ENCODE data around the gene TST.

The TST gene

DNA sequence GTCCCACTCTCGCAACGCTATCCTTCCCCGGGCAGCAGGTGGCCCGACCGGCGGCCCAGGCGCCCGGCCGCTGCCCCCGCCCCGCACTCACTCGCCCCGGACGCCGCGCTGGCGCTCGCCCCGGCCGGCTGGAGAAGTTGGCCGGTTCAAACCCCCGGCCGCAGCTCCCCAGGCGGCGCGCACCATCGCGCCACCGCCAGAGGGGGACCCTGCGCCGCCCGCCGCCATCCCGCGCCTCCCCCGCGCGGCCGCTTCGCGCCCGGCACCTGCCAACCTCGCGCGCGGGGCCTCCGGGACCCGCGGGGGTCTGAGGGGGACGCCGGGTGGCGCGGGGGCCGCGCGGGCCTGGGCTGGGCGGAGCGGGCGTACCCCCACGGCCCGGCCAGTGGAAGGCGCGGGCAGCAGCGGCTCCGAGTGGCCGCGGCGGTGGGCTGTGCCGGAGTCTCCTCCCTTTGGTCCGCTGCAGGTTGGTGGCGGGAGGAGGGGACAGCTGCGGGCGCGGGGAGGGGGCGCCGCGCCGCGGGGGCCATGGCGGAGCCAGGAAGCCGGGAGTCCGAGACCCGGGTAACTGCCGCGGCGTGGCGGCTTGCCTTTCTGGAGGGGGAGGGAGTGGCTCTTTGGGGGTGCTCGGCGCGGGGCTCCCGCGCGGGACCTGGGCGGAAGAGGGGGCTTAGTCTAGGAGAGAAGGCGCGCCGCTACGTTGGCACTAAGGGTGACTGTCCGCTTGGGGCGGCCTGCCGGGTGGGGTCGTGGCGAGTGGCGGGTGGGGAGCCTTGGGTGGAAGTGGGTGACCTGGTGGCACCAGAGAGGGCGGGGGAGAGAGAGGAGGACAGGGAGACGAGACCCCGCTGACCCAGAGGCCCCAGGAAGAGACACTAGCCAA is at the start of gene TST, which contains the start of gene MPST:
TST (minus strand) TSS at position 139 of the 883 bp plus-strand sequence. CDS start 715 bp downstream, outside the sequence.
MPST (plus strand) TSS at position 434 of the 883 bp plus-strand sequence; CDS start at position 529, 95 bp downstream.
- no peak for DNase-seq

DNA sequence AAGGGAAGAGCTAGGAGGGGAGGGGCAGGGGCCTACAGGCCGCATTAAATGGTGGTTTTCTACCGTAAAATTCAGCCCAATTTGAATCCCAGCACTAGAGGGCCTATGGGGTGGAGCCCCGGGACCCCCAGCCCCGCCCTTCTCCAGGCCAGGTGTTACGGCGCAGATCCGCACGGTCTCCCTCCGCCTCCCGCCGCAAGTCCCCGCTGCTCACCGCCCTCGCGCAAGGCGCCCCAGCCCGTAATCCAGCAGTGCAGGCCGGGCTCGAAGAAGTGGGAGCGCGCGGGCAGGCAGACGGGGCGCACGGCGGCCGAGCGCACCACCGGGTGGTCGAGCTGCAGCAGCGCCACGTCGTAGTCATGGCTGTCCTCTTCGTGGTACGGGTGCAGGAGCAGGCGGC is 49.6 kb upstream of the TST start:
- no peak for DNase-seq

DNA sequence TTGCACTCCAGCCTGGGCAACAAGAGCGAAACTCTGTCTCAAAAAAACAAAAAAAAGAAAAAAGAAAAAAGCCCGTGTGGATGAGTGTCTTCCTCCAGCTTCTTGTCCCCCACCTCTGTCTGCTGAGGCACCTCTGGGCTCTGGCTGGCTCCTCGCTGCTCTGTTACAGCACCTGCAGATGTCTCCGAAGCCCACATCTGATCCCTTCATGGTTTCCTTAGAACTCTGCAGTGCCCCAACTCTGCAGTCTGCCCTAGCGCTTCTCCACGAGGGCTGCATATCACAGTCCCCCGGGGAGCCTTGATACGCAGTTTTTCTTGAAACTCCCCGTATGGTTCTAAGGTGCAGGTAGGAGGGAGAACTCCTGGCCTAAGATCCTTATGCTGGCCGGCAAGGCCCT is 48.2 kb upstream of the TST start:
- no peak for DNase-seq

DNA sequence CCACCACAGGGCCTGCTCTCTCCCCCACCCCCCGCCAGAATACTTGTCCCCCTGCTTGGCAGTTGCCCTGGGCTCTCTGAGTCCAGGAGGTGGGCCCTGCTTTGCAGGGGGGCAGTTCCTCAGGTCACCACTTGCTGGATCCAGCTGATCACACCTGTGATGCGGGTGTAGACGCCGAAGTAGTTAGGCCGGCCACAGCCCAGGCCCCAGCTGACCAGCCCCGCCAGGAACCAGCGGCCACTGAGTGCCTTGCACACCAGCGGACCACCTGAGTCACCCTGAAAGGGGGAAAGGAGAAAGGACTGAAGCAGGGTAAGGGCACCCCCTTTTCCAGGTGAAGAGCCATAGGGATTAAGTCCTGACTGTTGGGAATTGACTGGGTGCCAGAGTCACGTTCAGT is 46.7 kb upstream of the TST start:
- DNase-seq, result no peak

DNA sequence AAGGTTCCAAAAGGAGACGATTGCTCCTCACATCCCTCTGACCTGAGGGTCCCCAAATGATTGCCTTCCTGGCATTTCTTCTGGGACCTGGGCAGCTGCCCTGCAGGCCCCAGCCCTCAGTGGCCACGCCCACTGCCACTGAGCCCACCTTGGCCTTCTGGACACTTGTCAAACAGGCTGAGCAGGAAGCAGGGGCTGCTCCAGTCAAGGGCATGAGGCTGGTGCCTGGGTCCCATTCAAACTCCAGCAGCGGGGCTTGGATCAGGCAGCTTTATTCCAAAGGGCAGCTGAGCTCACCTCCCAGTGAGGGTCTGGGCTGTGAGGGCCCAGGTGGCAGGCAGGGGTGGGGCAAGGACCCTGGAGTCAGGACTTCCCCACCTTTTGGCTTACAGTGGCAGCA is 45.9 kb upstream of the TST start:
- DNase-seq, result no peak

DNA sequence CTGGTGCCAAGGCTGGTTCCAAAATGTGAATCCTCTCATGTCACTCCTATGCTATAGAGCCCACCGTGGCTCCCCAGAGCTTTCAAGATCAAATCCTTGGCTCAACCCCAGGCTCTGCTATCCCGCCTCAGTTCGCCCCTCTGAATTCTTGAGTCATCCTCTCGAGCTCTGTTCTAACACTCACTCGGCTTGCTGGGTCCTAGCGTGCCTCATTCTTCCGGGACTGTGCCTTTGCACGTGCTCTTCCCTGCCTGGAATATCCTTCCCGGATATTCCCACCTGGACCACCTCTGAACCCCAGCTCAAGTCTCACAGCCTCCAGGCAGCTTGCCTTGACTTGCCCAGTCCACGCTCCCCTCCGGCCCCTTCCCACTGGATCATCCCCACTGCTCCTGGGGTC is 45.3 kb upstream of the TST start:
- no peak for DNase-seq

DNA sequence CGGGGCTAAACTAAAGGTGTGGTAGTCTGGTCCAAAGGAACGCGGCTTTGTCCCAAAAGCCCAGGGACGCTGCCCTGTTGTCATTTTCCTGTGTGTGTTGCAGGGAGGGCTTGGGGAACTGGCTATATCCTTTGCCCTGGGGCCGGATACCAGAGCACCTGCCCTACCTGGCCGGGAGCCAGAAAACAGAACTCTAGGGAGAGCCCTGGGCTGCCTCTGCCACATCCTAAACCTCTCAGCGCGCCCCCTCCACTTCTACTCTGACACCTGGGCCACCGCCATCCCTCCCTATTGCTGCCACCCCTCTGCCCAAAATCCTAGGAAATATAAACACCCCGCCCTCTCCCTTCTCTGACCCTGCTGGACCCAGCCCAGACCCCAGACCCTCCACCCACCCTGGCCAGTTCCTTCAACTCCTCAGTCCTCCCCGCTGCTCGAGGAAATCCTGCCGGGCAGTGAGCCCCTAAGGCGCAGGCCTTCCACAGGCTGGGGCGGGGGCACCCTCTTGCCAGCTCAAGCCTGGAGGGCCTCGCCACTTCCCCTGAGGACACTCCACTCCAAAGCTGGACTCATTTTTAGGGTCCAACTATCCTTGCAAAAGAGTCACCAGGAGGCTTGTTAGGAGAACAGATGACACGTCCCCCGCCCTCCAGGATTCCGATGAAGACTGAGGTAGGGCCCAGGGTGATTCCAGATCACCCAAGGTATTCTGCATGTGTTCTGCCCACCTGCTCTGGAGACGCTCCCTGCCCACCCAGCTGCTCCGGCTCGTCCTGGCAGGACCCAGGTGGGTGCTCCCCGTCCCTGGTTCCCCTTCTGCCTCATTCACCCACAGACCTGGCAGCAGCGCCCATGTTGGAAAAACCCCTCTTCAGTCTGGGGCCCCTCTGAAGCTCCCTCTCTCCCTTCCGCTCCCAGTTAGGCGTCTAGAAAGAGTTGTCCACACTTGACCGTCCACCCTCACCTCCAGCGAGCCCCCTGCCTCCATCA is 44.5 kb upstream of the TST start:
- no peak for DNase-seq

DNA sequence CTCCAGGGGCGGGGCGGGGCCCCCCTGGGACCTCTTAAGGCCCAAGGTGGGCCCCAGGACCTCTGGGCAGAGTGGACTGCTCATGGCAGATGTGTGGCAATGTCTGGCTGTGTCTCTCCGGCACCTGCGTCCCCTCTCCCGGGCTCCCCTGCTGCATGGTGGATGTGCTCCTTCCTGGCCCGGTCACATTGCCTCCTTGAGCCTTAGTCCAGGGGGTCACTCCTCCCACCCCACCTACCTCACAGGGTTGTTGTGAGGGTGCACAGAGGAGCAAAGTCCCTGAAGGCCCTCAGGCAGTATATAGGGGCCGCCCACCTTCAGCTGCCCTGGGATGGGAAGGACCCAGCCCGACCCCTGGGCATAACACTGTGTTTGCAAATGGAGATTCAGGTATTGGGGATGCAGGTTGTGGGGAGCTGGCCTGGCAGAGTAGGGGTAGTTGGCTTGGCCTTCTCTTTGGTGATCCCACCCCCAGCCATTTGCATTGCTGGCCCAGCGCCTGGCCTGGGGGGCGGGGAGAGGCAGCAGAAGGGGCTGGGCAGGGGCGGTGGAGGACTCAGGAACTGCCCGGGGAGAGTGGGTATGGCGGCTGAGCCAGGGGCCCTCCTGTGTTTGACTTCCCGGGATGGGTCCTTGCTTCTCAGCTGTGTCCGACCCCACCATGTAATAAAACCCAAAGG is 43.6 kb upstream of the TST start:
- DNase-seq, result no peak

DNA sequence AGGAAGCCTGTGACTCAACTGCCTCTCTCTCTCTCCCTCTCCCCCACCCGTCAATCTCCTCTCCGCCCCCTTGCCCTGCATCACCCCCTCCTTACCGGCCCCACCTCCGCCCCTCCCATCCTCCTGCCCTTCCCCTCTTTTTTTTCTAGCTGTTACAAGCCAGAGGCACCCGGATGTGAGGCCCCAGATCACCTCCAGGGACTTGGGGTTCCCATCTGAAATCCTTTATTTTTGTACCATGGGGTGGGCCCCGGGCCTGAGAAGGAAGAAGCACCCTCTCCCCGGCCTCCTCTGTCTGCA is 43.1 kb upstream of the TST start:
- DNase-seq, result no peak

DNA sequence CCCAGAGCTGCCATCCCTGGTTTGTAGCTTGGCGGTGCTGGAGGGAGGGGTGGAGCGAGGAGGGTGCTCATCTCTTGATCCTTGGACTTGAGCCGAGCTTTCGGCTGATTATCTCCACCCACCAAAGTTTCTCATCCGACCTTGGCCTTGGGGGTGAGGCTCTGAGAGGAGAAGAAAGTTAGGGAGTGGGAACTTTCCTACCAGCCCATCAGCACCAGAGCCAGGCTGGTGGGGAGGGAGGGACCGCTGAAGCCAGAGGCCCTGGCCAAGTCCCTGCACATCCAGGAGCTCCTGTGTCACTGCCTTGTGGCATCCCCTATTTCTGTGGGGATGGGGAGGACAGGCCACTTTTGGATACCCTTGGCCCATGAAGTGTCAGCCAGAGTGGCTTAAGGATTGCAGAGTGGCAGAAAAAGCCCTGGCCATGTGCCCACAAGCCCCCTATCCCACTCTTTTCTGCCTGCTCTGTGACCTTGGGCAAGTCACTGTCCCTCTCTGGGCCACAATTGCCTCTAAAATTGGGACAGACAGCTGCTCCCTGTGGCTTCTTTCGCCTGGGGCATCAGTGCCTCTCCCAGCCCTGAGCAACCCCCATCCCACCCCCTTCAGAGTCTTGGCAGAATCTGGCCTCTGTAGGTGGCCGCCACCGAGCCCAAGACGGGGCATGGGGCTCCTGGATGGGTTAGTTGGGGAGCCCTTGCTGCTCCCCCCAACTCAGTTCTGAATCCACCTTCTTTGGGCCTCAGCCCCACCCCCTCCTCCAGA is 42.5 kb upstream of the TST start:
- no peak for DNase-seq

DNA sequence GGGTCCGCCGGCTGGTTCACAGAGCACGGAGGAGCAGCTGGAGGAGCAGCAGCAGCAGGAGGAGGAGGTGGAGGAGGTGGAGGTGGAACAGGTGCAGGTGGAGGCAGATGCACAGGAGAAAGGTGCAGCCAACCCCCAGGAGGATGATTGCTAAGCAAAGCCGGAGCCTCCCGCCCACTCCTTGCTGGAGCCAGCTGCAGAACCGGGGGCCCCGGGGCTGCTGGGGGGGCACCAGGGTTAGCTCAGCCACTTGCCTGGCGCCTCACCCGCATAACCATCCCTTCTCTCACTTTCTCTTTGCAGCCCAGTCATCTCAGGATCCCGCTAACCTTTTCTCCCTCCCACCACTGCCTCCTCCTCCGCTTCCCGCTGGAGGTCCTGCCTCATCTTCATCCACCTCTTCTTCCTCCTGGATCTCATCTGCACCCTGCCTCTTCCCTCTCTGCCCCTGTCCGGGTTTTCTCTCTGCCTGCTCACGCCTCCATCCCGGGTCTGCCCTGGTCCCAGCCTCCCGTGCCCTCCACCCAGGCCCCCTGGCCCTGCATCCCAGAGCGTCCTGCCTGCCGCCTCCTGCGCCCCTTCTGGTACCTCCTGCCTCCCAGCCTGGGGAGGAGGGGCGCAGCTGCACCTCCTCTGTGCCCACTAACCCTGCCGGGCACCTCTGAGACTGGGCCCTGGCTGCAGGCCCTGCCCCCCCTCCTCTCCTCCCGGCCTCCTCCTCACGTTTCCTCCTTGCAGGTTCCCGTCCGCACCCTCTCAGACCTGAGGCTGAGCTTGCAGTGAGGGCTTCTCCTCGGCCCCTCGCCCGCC is 41.8 kb upstream of the TST start:
- DNase-seq, result no peak

DNA sequence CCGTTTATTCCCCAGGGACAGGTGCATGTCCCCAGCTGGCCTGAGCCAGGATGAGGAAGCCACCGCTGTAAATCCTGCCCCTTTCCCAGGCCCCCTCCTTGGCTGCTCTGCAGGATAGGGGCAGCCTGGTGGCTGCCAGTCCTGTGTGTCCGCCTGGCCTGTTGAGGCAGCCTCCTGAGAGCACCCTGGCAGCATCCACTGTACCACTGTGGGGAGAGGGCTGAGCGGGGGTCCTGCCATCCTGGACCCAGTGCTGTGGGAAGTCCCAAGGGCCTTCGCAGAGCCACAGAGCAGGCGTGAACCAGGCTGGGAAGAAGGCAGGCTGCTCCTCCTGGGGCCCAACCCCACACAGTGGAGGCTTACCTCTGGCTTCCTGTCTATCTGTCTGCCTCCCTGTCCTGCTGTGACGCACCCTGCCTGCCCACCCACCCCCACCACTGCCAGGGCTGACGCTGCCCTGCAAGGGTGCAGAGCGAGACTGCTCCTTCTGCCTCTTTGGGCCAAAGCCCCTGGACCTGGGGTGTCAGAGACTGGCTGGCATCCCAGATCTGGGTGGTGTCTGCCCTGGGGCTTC is 40.7 kb upstream of the TST start:
- no peak for DNase-seq

DNA sequence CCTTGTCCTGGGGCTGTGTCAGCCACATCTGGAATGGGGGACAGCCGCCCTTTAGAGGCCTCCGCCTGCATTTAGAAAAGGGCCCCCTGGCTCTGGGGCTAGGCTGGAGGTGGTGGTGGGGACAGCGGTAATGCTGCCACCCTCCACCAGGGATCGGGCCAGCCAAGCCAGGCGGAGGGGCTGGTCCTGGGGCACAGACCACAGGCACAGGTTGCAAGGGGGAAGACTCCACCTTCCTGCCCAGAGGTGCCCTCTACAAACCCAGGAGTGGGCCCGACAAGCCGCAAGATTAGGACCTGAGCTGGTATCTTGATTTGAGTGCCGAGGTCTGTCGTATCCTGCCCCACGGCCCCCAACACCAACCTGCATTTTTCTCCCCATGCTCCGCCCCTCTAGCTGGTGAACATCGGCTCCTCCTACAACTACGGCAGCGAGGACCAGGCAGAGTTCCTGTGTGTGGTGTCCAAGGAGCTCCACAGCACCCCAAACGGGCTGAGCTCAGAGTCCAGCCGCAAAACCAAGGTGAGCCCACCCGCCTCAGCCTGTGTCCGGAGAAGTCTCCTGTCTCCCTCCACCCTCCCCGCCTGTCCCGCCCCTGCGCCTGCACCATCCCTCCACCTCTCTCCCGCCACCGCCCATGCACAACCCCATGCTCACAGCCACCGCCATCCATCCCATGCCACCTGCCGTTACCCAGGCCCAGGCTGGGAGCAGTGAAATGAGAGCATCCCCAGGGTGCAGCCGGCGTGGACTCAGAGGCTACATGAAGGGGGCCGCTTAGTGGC is 39.9 kb upstream of the TST start:
- no peak for DNase-seq

DNA sequence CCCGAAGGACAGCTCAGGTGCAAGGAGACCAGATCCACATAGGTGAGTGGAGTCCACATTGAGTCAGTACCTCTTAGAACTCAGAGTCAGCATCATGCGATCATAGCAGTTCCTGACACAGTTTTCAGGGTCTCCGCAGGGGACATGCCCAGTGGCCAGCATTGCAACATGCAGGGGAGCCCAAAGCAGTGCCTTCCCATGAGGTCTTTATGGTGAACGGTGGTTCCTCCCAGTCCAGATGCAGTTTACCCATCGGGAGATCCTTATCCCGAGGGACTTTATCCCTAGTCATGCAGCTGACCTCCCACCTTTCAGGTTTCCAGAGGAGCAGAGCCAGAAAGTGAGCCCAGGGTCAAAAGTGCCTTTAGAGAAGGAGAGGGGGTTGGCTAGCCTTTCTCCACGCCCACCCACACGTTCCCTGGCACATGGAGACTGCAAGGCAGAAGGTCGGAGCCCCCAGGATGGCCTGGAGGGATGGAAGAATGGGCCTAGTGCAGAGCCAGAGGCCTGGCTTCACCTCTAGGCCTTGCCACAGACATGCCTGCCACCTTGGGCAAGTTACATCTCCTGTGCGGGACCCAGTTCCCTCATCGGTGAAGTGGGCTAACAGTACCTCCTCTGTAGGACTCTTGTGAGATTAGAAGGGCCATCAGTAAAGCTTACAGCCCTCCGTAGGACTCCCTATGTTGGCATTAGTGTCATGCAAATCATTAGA is 38.7 kb upstream of the TST start:
- DNase-seq, result no peak

DNA sequence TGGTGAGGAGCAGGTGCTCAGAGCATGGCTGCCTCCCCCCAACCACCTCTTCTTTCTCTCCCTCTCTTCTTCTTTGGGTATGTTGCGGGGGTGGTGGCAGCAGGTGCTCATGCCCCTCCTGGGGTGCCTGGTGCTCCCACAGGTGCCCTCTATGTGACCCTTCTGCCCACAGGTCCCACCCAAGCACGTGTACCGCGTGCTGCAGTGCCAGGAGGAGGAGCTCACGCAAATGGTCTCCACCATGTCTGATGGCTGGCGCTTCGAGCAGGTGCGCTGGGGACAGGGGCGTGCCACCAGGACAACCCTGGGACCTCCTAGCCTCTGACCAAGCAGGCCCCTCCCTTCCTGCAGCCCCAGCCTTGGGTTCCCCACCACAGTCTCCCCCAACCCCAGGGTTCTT is 38.0 kb upstream of the TST start:
- DNase-seq, result no peak

DNA sequence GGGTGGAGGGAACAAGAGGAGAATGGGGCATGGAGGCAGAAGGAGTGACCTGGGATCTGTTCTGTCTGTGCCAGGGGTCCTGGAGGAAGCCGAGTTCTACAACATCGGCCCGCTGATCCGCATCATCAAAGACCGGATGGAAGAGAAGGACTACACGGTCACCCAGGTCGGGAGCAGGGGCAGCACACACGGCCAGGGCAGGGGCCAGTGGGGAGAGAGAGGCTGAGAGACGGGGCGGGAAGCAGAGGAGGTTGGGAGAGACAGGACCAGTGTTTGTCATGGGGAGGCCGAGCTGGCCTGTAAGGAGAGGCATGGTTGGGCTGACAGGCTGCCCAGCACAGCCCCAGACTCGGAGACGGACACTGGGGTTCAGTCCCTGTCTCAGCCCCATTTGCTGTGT is 37.0 kb upstream of the TST start:
- DNase-seq, result no peak

DNA sequence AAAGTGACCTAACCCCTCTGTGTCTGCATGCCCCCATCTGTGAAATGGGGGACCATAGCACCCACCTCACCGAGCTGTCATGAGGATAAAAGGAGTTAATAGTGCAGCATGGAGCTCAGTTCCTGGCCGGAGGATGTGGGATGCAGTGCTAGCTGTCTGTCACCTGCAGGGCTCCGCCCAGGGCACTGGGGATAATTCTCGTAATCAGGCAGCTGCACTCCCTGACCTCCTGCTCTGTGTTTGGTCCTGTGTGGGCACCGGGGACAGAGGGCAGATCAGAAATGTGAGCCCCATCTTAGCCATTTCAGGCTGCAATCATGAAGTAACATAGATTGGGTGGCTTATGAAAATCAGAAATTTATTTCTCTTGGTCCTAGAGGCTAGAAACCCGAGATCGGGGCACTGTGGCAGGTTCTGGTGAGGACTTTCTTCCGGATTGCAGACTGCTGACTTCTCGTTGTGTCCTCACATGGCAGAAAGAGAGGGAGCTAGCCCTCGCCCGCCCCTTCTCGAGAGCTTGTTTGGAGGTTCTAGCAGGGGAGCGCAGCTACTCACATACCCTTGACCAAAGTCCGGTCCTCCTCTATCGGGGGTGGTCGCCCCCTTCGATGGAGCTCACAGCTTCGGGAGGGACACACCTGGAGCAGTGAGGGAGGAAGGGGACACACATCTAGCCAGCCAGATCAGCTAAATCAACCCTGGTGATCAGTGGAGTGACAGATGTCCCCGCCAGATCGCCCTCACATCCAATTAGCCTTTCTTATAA is 35.5 kb upstream of the TST start:
- DNase-seq, result no peak

DNA sequence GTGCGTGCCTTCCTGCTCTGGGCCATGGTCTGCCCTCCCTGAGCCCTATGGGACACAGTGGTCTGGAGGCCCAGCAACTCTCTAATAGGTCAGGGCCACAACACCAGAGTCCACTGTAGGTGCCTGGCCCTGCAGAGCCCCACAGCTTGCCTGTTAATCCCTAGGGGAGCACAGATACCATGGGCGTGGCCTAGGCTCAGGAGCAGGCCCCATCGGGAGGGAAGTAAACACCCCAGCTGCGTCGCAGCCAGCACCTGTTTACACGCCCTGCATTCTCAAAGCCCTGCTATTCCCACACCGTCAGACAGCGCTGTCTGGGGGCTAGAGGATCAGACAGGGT is 34.8 kb upstream of the TST start:
- DNase-seq, result peak; percentile 42

Measured in NCI-H524 treated with DMSO at 0.1 percent for 48 hours (cell line).